ENCODE measurements around the gene ANKFY1. TPM values are rescaled to one million over a fixed set of nuclear protein-coding genes. Genes with fewer than 3 reads are reported as not detected.
"Not testable (repeated sequence)": the region's sequence is repeated elsewhere in the genome, so short reads cannot be mapped to it uniquely, and the experiment has no call there.

Gene ANKFY1
- total RNA-seq, 1 experiment from 2014 or later = 16.1 TPM

DNA sequence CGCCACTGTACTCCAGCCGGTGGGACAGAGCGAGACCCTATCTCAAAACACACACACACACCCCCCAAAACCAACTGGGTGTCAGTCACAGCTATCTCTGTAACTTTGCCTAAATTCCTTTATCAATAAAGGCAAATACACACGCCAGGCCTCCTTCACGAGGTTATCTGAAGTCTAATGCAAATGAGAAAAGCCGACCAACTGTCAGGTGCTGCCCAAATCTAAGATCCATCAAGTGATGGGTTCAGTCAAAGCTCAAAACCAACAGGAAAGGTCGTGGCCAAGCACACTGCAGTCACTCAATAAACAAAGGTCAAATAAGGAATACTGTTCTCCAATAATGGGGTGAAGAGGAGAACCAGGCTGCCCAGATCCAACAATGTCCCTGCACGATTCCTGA lies 1.1 kb downstream of the ANKFY1 start:
- DNase-seq (ENCODE audit: low read depth) = no peak

DNA sequence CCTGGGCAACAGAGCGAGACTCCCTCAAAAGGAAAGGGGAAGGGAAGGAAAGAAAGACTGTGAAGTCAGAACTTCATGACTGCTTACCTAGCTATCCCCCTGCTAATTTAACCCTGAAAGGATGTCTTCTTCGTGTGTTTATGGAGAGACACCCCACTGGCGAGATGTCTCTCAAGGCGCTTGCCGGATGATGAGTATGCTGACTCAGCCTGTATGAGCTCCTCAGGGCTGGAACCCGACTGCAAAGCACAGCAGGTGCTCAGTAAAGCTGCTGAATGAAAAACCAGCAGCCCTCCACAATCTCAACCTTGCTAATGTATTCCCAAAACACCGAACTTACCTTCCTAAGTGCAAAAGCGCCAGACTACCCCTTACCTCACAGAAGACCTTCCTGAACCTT lies 2.3 kb downstream of the ANKFY1 start:
- no peak for DNase-seq (ENCODE audit: low read depth)

- DNase-seq (ENCODE audit: low read depth) = no peak
Observed at GRCh38 chr17:4258867-4259266, 4.9 kb downstream of the ANKFY1 start.

DNA sequence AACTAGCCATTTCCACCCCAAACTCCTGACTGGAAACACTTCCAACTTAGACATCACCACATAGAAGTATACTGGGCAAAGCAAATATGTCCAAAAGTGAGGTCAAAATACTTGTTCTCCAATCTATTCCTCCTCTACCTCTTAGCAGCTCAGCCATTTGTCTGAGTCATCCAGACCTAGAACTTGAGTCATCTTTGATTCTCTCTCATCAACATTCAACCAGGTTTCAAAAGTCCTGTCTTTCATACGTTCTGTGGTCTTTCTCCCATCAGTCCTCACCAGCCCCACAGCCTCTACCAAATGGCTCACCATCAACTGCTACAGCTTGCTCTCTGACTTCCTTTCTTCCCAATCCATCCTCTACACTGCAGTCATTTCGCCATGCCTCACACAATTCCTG lies 6.8 kb downstream of the ANKFY1 start:
- DNase-seq (ENCODE audit: low read depth) = peak; percentile 42

DNA sequence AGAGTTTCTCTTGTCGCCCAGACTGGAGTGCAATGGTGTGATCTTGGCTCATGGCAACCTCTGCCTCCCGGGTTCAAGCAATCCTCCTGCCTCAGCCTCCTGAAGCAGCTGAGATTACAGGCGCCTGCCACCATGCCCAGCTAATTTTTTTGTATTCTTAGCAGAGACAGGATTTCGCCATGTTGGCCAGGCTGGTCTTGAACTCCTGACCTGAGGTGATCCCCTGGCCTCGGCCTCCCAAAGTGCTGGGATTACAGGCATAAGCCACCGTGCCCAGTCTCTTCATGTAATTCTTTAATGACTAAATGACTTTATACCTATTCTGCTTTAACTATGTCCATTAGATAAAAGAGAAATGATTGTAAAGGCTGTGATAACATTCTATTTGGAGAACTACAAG lies 8.5 kb downstream of the ANKFY1 start:
- not testable (repeated sequence) for DNase-seq (ENCODE audit: low read depth)

DNA sequence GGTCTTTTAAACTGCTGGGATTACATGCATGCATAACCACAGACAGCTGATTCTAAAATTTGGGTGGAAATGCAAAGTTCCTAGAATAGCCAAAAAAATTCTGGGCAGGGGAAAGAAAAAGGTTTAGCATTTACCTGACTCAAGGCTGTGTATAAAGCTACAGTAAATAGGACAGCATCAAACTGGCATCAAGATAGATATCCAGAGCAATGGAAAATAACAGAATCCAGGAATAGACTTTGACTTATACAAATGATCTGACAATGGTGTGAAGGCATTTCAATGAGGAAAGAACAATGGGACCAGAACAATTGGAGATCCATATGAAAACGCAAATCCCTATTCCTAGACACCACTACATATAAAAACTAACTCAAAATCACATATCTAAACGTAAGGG lies 12.9 kb downstream of the ANKFY1 start:
- no peak for DNase-seq (ENCODE audit: low read depth)

DNA sequence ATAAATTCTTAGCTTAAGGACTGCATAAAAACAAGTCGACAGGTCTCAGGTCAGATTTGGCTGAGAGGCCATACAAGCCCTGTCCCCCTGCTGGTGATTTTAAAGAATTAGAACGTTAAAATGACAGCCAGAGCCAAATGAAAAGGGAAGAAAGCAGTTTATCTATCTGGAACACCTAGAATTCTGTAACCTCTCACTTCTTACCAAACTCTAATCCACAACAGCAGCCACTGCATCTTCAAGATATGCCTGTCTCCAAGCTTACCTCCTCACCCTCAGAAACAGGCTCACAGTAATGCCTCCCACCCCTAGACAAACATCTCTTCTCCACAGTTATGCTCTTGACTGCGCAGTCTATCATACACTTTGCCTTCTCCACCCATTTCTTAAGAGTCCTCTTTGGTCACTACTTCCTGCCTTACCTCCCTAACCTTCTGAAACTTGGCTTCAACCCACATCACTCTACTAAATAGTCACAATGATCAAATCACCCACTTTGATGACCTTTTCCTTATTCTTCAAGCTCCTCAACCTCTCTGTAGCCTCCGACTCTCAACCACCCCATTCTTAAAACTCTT lies 14.2 kb downstream of the ANKFY1 start:
- no peak for DNase-seq (ENCODE audit: low read depth)

DNA sequence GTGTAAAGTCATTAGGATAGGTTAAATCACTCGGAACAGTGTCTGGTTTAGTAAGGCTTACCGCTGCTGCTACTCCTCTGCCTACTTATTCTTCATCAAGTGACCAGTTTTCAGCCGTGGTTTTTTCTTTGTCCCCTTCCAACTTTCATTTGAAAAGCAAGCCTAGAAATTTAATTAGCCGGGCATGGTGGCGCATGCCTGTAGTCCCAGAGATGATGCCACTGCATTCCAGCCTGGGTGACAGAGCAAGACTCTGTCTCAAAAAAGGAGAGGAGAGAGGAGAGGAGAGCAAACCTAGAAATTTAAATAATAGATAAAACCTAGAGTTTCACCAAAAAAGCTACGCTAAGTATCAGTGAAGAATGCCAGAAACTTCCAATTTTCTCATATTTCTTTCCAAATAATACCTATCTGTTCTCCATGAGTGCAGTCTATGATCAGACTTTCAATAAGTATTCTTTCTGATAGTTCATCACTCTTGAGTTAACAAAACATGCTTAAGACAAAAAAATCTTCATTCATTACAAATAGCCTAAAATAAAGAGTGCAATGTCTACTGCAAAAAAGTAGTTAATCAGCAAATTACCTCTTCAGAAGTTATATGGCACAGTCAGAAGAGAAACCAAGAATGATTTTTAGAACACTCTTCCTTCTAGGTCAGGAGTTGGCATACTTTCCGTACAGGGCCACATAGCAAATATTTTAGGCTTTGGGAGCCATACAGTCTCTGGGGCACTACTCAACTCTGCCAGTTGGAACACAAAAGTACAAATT lies 15.1 kb downstream of the ANKFY1 start:
- no peak for DNase-seq (ENCODE audit: low read depth)

- DNase-seq (ENCODE audit: low read depth) = peak; percentile 18
Observed at GRCh38 chr17:4247971-4248388, 15.8 kb downstream of the ANKFY1 start.

GRCh38 chr17:4247361-4247970 lies 16.3 kb downstream of the ANKFY1 start:
- DNase-seq (ENCODE audit: low read depth) = no peak

- DNase-seq (ENCODE audit: low read depth) = no peak
Observed at GRCh38 chr17:4246674-4247073, 17.1 kb downstream of the ANKFY1 start.

DNA sequence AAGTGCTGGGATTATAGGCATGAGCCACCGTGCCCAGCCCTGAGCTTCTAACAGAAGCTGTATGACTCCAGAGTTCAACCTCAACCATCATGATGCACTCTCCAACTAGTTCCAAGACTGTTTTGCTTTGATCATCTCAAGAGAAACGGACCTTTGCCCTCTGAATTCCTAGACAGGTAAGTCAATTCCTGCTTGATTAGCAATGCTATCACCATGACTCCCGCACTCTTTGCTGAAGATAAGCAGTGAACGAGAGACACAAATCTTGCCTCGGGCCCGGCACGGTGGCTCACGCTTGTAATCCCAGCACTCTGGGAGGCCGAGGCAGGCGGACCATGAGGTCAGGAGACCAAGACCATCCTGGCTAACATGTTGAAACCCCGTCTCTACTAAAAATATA lies 22.2 kb downstream of the ANKFY1 start:
- no peak for DNase-seq (ENCODE audit: low read depth)

DNA sequence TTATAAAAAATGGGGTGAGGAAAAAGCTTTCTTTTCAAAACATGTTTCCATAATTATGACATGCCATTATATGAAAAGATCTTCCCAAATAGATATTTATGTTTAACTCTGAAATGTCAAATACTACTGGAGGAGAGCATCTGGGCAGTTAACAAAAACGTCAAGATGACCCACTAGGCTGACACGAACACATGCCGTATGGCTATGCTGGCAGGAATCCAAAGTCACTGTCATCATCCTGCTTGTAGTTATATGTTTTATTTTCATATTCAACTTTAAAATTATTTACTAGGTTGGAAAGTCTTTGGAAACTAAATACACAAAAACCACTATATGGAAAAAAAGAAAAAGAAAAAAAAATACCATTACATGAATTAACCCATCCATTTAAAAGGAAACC lies 27.3 kb downstream of the ANKFY1 start:
- DNase-seq (ENCODE audit: low read depth) = no peak

- no peak for DNase-seq (ENCODE audit: low read depth)
Observed at GRCh38 chr17:4235372-4236279, 28.2 kb downstream of the ANKFY1 start.

DNA sequence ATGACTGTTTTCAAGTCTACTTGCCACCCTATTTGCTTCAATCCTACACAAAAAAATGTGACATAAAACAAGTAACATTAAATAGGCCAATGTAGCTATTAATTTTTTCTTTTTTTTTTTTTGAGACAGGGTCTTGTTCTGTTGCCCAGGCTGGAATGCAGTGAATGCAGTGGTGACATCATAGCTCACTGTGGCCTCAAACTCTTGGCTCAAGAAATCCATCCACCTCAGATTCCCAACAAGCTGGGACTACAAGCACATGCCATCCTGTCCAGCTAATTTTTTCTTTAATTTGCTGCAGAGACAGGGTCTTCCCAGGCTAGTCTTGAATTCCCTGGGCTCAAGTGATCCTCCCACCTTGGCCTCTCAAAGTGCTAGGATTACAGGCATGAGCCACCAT lies 29.4 kb downstream of the ANKFY1 start:
- no peak for DNase-seq (ENCODE audit: low read depth)

GRCh38 chr17:4233668-4234258 lies 30.0 kb downstream of the ANKFY1 start:
- DNase-seq (ENCODE audit: low read depth) = no peak

- DNase-seq (ENCODE audit: low read depth) = no peak
Observed at GRCh38 chr17:4232168-4232813, 31.5 kb downstream of the ANKFY1 start.

DNA sequence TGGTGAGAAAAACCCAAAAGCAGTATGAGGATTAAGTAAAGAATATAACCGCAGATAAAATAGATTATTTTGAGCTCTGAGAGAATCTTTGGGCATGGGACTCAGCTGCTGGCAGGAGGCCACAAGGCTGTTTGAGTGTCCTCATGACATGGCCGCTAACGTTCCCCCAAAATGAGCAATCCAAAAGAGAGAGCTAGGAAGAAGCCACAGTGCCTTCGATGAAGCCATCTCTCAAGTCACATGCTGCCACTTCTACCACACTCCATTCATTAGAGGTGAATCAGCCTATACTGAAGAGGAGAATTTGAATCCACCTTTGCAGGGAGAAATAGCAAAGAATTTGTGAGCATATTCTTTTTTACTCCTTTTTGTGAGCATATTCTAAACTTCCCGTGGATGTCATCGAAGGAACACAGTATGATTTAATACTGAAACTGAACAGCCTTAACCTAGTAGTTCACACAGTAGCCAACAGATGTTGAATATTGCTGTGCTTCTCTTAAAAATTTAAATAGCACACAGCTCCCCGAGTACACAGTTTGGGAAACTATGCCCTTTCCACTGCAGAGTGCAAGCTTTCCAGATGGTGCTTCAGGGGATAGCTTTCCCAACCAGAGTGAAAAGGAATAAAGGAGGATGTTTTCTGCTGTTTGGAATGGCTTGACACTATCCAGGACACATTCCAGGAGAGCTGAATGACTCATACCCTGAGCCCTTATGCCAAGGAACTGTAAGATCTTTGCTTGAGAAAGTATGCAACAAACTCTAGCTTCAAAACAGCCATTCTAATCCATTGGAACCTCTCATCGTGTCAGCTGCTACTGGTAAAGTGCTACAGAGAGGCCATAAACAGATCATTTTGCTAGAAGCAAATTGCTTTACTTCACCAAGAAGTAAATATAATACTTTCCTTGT lies 33.9 kb downstream of the ANKFY1 start:
- peak; percentile 90 for DNase-seq (ENCODE audit: low read depth)

DNA sequence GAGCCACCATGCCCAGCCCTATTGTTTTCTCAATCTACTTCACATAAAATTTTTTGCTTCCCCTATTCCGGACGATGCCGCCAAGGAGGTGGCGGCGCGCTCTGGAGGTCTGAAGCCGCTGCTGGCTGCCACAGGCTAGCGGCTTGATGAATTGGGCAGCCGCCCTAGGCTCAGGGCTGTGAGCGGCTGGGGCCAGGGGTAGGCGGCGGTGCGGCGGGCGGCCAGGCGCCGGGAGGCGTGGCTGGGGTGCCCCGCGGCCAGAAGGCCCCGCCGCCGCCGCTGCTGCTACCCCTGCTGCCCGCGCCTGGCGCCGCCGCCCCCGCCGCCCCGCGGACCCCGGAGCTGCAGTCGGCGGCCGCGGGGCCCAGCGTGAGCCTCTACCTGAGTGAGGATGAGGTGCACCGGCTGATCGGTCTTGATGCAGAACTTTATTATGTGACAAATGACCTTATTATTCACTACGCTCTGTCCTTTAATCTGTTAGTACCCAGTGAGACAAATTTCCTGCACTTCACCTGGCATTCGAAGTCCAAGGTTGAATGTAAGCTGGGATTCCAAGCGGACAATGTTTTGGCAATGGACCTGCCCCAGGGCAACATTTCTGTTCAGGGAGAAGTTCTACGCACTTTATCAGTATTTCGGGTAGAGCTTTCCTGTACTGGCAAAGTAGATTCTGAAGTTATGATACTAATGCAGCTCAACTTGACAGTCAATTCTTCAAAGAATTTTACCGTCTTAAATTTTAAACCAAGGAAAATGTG lies 41.7 kb downstream of the ANKFY1 start:
- DNase-seq (ENCODE audit: low read depth) = no peak
